ENCODE results near the gene ZDHHC11B. TPM values are rescaled to one million over a fixed set of nuclear protein-coding genes. Genes with fewer than 3 reads are reported as not detected.
"Not testable (repeated sequence)": the region's sequence is repeated elsewhere in the genome, so short reads cannot be mapped to it uniquely, and the experiment has no call there.

Gene ZDHHC11B
- total RNA-seq, 2 donors from 2014 or later: 15.4 to 32.5 TPM

GRCh38 chr5:706127-706526 is 78.4 kb downstream of the ZDHHC11B start:
- not testable (repeated sequence) for DNase-seq

GRCh38 chr5:696753-697702 is 87.5 kb downstream of the ZDHHC11B start:
- ATAC-seq; DNase-seq; intact Hi-C loops (cut with DNase I): not testable (repeated sequence)

More at GRCh38 chr5:706127-706526, 78.4 kb downstream of the ZDHHC11B start:
- ATAC-seq; intact Hi-C loops (cut with DNase I): not testable (repeated sequence)

GRCh38 chr5:696191-696590 is 88.3 kb downstream of the ZDHHC11B start:
- intact Hi-C loops (cut with DNase I); DNase-seq; ATAC-seq: not testable (repeated sequence)

GRCh38 chr5:695475-695874 is 89.1 kb downstream of the ZDHHC11B start:
- intact Hi-C loops (cut with DNase I); ATAC-seq: not testable (repeated sequence)
- peak; percentile 6 for DNase-seq

- intact Hi-C loops (cut with DNase I): not testable (repeated sequence)
- peak; percentile 46 for DNase-seq
- peak in 1 of 2 donors; percentile 2 for ATAC-seq
Observed at GRCh38 chr5:694042-694431, 90.5 kb downstream of the ZDHHC11B start.

GRCh38 chr5:693271-694041 is 91.1 kb downstream of the ZDHHC11B start, which contains the start of gene TPPP:
Gene TPPP (minus strand): TSS chr5:693352. CDS start chr5:678060, 15,292 bp downstream.
- DNase-seq: peak; percentile 99
- intact Hi-C loops (cut with DNase I): loop anchor here in 1 of 2 donors (2.0 kb wide), 1 partner anchor 63 kb away; no protein-coding TSS in a partner anchor
- ATAC-seq: peak; percentile 92 to 93

GRCh38 chr5:692529-693041 is 91.9 kb downstream of the ZDHHC11B start:
- ATAC-seq: peak; percentile 1 to 2
- intact Hi-C loops (cut with DNase I): loop anchor here in 1 of 2 donors (2.0 kb wide), 1 partner anchor 64 kb away; no protein-coding TSS in a partner anchor
- DNase-seq: peak; percentile 34

GRCh38 chr5:691817-692528 is 92.6 kb downstream of the ZDHHC11B start:
- DNase-seq: peak; percentile 12
- intact Hi-C loops (cut with DNase I): loop anchor here in 1 of 2 donors (2.0 kb wide), 1 partner anchor 65 kb away; no protein-coding TSS in a partner anchor
- no peak for ATAC-seq

GRCh38 chr5:691049-691448 is 93.5 kb downstream of the ZDHHC11B start:
- ATAC-seq: peak; percentile 28 to 38
- intact Hi-C loops (cut with DNase I); DNase-seq: not testable (repeated sequence)

- intact Hi-C loops (cut with DNase I): not testable (repeated sequence)
- ATAC-seq: peak; percentile 41 to 53
Observed at GRCh38 chr5:690293-690692, 94.2 kb downstream of the ZDHHC11B start.

GRCh38 chr5:688348-689010 is 96.0 kb downstream of the ZDHHC11B start:
- ATAC-seq; intact Hi-C loops (cut with DNase I): not testable (repeated sequence)
- peak; percentile 42 for DNase-seq

More at GRCh38 chr5:690293-690692, 94.2 kb downstream of the ZDHHC11B start:
- DNase-seq: not testable (repeated sequence)

GRCh38 chr5:686936-687335 is 97.6 kb downstream of the ZDHHC11B start:
- intact Hi-C loops (cut with DNase I); ATAC-seq: not testable (repeated sequence)
- DNase-seq: peak; percentile 13

- intact Hi-C loops (cut with DNase I); ATAC-seq: not testable (repeated sequence)
- peak; percentile 17 for DNase-seq
Observed at GRCh38 chr5:686172-686523, 98.4 kb downstream of the ZDHHC11B start.

GRCh38 chr5:685262-686171 is 99.0 kb downstream of the ZDHHC11B start:
- ATAC-seq (no peak), DNase-seq (peak; percentile 17)
- intact Hi-C loops (cut with DNase I): no loop called here

GRCh38 chr5:684751-685216 is 99.7 kb downstream of the ZDHHC11B start:
- peak; percentile 14 for DNase-seq
- ATAC-seq: no peak
- intact Hi-C loops (cut with DNase I): no loop called here

All from left cardiac atrium (tissue), 4 donors.